A673 (cell line): ENCODE results near the gene IFT122.

Source experiments
- CTCF ChIP-seq: fragments of 300-800, 200-600 bp; sonication (generic); conservative IDR thresholded peaks from 2 replicates; pipeline ENCODE4 v1.5.1; 2017; ENCODE audit warnings: low read depth, mild to moderate bottlenecking, antibody characterized with exemption, low read length, moderate library complexity, mixed read lengths
- EZH2 ChIP-seq: fragments of 200-600 bp; sonication (generic); IDR thresholded peaks from 2 replicates; pipeline ENCODE4 v1.6.1; 2017; ENCODE audit warnings: borderline replicate concordance, low read depth, mild to moderate bottlenecking, mixed read lengths, antibody characterized with exemption, low read length; ENCODE audit not compliant: poor library complexity, severe bottlenecking

DNA sequence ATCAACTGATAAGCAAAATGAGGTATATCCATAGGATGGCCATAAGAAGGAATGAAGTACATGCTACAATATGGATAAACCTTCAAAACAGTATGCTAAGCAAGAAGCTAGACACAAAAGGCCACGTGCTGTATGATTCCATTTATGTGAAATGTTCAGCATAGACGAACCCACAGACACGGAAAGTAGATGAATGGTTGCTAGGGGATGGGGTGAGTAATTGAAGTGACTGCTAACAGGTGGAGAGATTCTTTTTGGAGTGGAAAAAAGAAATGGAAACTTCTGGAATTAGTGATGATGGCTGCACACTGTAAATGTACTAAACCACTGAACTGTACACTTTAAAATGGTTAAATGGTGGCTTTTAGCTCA lies 11.0 kb upstream of the IFT122 start:
- no peak for TF ChIP-seq EZH2
- TF ChIP-seq CTCF = no peak
